Fibroblast of gingiva (primary cell): ENCODE results near the gene SRXN1.
A peak's percentile ranks its signal among the peaks of the same experiment; 100 is the strongest.
"Not testable (repeated sequence)": the region's sequence is repeated elsewhere in the genome, so short reads cannot be mapped to it uniquely, and the experiment has no call there.

ENCODE experiments used
- DNase-seq: peaks from one replicate; pipeline ENCODE4 v3.0.0-alpha.2; 2011; ENCODE audit warnings: low read depth

Gene SRXN1

DNA sequence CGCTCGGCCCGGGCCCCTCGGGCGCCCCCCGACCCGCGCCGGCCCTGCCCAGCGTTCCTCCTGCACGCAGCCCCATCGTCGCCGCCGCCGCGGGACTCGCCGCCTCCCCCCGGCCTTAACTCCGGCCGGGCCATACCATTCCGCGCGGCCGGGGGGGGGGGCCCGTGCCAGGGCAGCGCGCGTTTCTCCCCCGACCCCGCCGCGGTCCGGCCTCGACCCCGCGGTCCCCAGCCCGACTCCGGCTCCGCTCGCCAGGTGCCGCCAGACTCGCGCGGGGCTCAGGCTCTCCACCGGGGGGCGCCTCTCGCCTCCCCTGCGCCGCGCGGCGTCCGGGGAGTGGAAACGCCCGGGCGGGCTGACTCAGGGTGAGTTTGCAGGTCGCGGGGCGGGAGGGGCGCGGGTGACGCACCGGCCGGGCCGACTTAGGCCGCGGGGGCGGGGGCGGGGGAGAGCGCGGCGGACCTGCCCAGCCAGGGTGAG lies at the start of gene SRXN1:
Gene SRXN1 (minus strand): TSS at position 91 of the 480 bp plus-strand sequence. CDS start 15 bp downstream, at position 76.
- DNase-seq: peak; percentile 92

- DNase-seq: no peak
Observed at GRCh38 chr20:701401-702129, 48.6 kb upstream of the SRXN1 start.

GRCh38 chr20:699811-700338 lies 46.9 kb upstream of the SRXN1 start:
- no peak for DNase-seq

- DNase-seq: no peak
Observed at GRCh38 chr20:699342-699741, 46.3 kb upstream of the SRXN1 start.

GRCh38 chr20:698276-698675 lies 45.3 kb upstream of the SRXN1 start:
- no peak for DNase-seq

DNA sequence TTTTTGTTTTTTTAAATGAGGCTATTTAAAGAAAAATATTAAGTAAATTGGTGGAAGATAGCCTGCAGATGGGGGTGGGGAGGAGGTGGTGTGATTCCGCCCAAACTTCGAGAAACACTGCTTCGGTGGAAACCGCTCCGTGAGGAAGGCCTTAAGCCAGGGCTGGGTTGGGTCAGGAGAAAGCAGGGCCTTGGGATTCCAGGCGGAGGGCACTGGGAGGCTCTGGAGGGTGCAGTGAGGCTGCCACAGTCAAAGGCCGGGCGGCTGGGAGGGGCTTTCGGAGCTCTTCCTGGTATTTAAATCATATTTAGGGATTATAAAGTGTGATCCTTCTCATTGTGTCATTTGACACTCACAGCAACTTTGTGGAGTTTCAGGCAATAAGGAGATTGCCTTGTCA lies 44.8 kb upstream of the SRXN1 start:
- DNase-seq: no peak

DNA sequence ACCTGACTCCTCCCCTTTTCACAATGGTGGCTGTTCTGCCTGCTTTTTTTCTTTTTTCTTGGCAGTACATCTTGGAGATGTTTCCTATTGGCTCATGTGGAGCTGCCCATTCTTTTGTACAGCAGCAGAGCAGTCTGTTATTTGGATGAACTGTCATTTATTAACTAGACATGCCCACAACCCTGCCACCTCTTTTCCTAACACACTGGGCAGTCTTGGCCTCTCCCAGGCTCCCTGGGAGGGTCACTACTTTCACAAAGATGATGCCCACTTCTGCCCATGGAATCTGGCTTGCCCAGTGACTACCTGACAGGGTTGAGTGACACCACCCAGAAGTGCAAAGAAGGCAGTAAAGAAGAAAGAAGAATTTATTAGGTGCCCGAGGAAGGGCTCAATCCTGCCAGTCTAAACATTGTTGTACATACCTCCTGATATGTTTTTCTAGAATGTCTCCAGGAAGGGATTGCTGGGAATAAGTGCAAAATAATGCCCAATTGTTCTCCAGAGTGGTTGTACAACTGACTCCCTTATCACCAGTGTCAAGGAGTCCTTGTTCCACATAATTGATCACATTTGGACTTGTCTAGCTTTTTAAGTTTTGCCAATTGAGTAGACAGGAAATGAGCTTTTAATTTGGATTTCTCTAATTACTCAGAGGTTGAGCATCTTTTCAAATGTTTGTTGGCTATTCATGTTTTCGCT lies 42.3 kb upstream of the SRXN1 start:
- no peak for DNase-seq

GRCh38 chr20:694496-694895 lies 41.5 kb upstream of the SRXN1 start:
- no peak for DNase-seq

GRCh38 chr20:693786-694185 lies 40.8 kb upstream of the SRXN1 start:
- DNase-seq: not testable (repeated sequence)

- no peak for DNase-seq
Observed at GRCh38 chr20:692044-692443, 39.0 kb upstream of the SRXN1 start.

DNA sequence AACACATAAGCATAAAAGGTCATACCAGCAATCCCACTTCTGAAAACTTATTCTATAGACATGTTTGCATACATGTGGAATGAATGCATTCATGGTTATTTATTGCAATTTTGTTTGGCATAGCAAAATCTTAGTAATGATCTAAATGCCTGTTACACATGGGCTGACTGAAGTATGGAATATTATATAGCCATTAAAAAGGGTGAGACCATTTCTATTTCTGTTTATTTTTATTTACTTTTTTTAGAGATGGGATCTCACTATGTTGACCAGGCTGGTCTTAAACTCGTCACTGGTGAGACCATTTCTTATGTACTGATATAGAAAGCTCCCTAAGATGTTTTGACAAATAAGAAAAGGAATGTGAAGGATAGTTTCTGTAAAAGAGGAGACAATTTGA lies 36.9 kb upstream of the SRXN1 start:
- DNase-seq: no peak

DNA sequence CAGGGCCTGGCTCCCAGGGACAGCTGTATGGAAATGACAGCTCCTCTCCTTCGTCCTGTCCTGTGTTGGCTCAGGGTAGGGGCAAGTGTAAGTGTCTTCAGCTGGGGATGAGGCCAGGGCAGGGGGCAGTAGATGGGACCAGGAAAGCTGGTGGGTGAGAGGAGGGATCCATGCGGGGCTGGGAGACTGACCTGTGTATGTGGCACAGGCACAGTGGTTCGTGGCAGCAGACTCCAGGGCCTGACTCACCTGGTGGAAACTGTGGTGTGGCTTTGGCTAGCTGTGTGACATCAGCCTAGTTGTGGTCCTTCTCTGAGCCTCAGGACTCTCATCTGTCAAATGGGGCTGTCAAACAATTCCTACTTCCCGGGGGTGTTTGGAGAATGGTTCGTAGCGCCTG lies 36.3 kb upstream of the SRXN1 start:
- DNase-seq: no peak

DNA sequence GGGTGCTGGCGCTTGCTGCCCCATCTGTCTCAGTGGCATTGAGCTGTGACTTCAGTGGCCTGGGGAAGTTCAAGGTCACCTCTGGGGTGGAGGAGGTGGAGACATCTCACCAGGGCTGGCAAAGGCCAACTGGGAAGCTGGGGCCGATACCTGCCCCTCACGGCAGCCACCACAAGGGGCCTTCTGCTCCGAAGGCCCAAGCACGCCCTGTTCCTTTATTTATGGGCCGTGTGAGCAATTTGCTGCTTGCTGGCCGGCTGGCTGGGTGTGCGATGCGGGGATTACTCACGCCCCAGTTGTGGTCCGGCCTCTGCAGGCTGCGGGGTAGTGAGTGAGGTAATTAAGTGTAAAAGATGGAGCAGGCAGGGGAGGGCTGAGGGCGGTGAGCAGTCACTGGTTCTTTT lies 35.8 kb upstream of the SRXN1 start:
- no peak for DNase-seq

GRCh38 chr20:687468-688203 lies 34.6 kb upstream of the SRXN1 start:
- DNase-seq: no peak

GRCh38 chr20:684676-685319 lies 31.8 kb upstream of the SRXN1 start:
- no peak for DNase-seq

DNA sequence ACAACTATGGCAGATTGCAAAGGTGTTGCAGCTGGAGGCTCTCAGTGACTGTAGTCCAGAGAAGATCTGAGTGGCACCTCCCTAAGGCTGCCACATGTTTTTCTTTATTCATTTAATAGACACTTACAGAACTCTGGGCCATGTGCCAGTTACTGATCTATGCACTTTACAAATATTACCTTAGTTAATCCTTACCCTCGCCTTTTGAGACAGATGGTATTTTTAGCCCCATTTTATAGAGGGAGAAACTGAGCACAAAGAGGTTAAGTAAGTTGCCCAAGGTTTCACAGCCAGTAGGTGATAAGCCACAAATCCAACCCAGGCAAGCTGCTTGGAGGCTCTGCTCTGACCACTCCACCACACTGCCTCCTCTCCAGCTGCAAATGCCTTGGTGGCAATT lies 29.1 kb upstream of the SRXN1 start:
- no peak for DNase-seq

GRCh38 chr20:680638-681187 lies 27.7 kb upstream of the SRXN1 start:
- DNase-seq: no peak

GRCh38 chr20:677957-678356 lies 25.0 kb upstream of the SRXN1 start:
- no peak for DNase-seq

DNA sequence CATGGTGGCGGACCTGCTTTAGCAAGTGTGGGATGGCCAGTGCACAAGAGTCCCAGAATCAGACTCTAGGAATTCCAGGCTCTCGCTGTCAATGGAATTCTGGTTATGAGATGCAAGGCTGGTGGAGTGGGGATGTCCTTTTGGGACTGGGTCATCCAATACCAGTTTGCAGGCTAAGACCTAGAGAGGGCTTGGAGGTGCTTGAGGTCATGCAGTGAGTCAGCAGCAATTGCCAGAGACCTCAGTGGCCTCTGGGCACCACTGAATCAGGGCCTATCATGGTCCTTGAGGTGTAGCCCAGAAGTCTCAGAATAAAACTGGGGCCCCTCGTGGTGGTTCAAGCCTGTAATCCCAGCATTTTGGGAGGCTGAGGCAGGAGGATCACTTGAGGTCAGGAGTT lies 24.0 kb upstream of the SRXN1 start:
- no peak for DNase-seq

DNA sequence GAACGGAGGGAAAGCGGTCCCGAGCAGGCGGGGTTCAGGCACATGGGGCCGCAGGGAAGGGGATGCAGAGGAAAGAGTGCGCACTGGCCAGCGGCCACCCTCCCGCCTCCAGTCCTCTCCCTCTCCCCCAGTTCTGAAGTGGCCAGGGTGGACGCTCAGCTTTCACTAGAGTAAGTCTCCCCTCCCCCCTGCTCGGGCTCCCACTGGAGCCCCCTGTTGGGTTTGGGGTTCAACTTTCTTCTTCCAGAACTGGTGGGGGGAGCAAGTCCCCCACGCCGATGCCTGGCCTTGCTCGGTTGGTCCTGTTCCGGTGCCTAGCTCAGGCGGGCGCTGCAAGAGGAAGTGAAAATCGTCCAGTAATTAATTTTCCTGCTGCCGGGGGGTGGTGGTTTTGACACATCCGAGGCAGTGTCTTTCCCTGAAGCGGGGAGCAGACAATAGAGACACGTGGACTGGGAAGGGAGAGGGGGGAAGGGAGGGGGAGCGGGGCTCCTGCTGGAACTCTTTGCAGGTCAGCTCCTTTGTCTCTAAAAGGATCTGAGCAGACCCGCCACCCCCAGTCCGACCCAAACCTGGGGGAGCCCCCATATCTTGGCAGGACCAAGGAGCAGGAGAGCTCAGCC lies 23.4 kb upstream of the SRXN1 start:
- DNase-seq: no peak
